ENCODE results near the gene MISP3. TPM values are rescaled to one million over a fixed set of nuclear protein-coding genes. Genes with fewer than 3 reads are reported as not detected.

MISP3 gene
- total and polyA plus RNA-seq, 9 of the 15 experiments (the other 6 are each of a cell fraction or from before 2014, with no cell fraction given): 0.25 to 5.6 (median 1.6) TPM

DNA sequence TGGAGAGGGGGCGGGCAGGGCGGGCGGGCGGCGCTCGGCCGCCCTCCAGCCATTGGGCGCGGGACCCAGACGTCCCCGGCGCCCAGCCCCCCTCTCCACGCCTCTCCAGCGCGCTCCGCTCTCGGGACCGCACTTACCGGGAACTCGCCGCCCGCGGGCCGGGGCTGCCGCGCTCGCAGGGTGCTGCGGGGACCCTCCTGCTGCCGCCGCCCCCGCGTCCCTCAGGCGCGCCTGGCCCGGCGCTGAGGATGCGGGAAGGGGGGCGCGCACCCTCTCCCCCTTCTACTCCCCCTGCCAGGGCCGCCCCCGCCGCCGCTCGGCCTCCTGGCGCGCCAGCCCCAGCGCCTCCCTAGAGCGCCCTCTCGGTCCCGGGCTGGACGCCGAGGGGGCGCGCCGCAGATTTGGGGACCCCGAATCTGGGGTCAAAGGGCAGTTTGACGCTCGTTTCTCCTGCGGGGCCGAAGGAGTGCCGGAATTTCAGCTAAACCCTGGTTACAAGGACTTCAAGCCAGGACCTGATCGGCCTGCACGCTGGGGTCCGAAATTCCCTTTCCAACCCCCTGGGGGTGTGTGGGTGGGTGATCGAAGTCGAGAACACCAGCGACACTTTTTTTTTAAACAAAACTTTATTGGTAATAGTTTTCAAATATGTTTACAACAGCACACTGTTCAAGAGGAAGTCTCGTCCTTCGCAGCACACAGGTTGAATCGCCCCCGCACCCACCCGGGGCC lies 18.7 kb downstream of the MISP3 start (continued):
- no peak for TF ChIP-seq ZNF311 (CRISPR knock-in tag; IDR thresholded peaks at IDR 0.05)
- TF ChIP-seq NR4A1 (CRISPR knock-in tag; IDR thresholded peaks at IDR 0.05): no peak
- peak; percentile 65; the same call in 1 of the 2 replicates for TF ChIP-seq NR4A1 (tag; IDR thresholded peaks at IDR 0.05)
- TF ChIP-seq ZNF717 (CRISPR knock-in tag; IDR thresholded peaks at IDR 0.05): no peak
- no peak for TF ChIP-seq HIVEP1 (CRISPR knock-in tag; IDR thresholded peaks at IDR 0.05)
- TF ChIP-seq, protein P1, sequence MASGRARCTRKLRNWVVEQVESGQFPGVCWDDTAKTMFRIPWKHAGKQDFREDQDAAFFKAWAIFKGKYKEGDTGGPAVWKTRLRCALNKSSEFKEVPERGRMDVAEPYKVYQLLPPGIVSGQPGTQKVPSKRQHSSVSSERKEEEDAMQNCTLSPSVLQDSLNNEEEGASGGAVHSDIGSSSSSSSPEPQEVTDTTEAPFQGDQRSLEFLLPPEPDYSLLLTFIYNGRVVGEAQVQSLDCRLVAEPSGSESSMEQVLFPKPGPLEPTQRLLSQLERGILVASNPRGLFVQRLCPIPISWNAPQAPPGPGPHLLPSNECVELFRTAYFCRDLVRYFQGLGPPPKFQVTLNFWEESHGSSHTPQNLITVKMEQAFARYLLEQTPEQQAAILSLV (tag; IDR thresholded peaks at IDR 0.05): no peak
- TF ChIP-seq, protein P2, sequence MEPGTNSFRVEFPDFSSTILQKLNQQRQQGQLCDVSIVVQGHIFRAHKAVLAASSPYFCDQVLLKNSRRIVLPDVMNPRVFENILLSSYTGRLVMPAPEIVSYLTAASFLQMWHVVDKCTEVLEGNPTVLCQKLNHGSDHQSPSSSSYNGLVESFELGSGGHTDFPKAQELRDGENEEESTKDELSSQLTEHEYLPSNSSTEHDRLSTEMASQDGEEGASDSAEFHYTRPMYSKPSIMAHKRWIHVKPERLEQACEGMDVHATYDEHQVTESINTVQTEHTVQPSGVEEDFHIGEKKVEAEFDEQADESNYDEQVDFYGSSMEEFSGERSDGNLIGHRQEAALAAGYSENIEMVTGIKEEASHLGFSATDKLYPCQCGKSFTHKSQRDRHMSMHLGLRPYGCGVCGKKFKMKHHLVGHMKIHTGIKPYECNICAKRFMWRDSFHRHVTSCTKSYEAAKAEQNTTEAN (CRISPR knock-in tag; IDR thresholded peaks at IDR 0.05): no peak
- TF ChIP-seq THRAP3 (IDR thresholded peaks at IDR 0.05; ENCODE audit: borderline replicate concordance): no peak
- TF ChIP-seq SAP30 (IDR thresholded peaks at IDR 0.05; ENCODE audit: borderline replicate concordance, insufficient read depth, low read depth, low read length, poor library complexity, severe bottlenecking): no peak
- TF ChIP-seq ETS2 (tag; IDR thresholded peaks at IDR 0.05; ENCODE audit: borderline replicate concordance, poor library complexity, severe bottlenecking): no peak
- TF ChIP-seq JUN (IDR thresholded peaks at IDR 0.05; ENCODE audit: borderline replicate concordance, low read depth, low read length): no peak
- TF ChIP-seq JUN (CRISPR knock-in tag; IDR thresholded peaks at IDR 0.05; ENCODE audit: borderline replicate concordance): no peak
- TF ChIP-seq ELF1 (tag; IDR thresholded peaks at IDR 0.05): peak; percentile 66; the same call in 1 of the 2 replicates
- TF ChIP-seq PRMT5 (CRISPR knock-in tag; IDR thresholded peaks at IDR 0.05): no peak
- peak; percentile 25 for TF ChIP-seq FIP1L1 (IDR thresholded peaks at IDR 0.05; ENCODE audit: low read depth, low read length, poor library complexity, severe bottlenecking)
- no peak for TF ChIP-seq ZNF134 (CRISPR knock-in tag; conservative IDR thresholded peaks at IDR 0.05)
- no peak for TF ChIP-seq MIER1 (IDR thresholded peaks at IDR 0.05; ENCODE audit: low read depth)
- no peak for TF ChIP-seq HCFC1 (IDR thresholded peaks at IDR 0.05; ENCODE audit: low read depth, low read length)
- TF ChIP-seq HMG20A (CRISPR knock-in tag; conservative IDR thresholded peaks at IDR 0.05): no peak
